HG03175 (cell line): ENCODE measurements around the gene ASIC4.

ENCODE experiments used
- ATAC-seq: cut with Tn5 transposase; IDR thresholded peaks from one replicate; pipeline ENCODE4 v1.9.1; 2021; ENCODE audit warnings: mild to moderate bottlenecking, moderate library complexity; ENCODE audit not compliant: unreplicated experiment

ASIC4 gene

DNA sequence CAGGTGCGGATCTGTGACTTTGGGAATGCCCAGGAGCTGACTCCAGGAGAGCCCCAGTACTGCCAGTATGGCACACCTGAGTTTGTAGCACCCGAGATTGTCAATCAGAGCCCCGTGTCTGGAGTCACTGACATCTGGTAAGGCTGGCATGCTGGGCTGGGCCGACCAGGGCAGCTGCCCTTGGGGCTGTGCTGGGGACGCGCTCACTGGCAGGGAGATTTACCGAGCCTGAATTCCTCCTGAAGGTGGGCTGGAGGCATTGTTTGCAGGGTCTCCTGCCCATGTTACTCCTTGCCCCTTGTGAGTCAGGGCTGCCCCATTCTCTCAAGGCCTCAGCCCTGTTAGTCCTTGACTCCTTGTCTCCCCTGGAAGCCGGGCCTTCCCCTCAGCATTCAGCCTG lies 34.3 kb upstream of the ASIC4 start:
- ATAC-seq, result no peak

DNA sequence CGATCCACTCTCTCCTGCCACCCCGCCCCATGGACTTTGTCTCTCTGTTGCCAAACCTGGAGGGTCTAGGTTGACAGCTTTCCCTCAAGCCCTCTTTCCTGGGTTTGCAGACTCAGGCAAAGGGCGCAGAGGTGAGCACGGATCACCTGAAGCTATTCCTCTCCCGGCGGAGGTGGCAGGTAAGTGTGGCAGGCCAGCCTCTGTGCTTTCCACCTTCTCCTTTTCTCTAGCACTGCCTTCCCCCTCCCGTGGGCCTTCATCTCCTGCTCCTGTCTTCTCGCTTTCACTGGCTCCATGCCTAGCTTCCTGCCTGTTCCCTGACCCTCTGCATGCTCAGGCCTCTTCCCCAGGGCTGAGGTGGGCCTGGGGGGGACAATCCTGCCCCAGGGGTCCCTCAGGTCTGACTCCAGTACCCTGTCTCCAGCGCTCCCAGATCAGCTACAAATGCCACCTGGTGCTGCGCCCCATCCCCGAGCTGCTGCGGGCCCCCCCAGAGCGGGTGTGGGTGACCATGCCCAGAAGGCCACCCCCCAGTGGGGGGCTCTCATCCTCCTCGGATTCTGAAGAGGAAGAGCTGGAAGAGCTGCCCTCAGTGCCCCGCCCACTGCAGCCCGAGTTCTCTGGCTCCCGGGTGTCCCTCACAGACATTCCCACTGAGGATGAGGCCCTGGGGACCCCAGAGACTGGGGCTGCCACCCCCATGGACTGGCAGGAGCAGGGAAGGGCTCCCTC lies 31.4 kb upstream of the ASIC4 start:
- no peak for ATAC-seq

DNA sequence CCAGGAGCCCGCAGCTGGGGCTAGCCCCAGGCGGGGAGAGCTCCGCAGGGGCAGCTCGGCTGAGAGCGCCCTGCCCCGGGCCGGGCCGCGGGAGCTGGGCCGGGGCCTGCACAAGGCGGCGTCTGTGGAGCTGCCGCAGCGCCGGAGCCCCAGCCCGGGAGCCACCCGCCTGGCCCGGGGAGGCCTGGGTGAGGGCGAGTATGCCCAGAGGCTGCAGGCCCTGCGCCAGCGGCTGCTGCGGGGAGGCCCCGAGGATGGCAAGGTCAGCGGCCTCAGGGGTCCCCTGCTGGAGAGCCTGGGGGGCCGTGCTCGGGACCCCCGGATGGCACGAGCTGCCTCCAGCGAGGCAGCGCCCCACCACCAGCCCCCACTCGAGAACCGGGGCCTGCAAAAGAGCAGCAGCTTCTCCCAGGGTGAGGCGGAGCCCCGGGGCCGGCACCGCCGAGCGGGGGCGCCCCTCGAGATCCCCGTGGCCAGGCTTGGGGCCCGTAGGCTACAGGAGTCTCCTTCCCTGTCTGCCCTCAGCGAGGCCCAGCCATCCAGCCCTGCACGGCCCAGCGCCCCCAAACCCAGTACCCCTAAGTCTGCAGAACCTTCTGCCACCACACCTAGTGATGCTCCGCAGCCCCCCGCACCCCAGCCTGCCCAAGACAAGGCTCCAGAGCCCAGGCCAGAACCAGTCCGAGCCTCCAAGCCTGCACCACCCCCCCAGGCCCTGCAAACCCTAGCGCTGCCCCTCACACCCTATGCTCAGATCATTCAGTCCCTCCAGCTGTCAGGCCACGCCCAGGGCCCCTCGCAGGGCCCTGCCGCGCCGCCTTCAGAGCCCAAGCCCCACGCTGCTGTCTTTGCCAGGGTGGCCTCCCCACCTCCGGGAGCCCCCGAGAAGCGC lies 30.6 kb upstream of the ASIC4 start:
- no peak for ATAC-seq

DNA sequence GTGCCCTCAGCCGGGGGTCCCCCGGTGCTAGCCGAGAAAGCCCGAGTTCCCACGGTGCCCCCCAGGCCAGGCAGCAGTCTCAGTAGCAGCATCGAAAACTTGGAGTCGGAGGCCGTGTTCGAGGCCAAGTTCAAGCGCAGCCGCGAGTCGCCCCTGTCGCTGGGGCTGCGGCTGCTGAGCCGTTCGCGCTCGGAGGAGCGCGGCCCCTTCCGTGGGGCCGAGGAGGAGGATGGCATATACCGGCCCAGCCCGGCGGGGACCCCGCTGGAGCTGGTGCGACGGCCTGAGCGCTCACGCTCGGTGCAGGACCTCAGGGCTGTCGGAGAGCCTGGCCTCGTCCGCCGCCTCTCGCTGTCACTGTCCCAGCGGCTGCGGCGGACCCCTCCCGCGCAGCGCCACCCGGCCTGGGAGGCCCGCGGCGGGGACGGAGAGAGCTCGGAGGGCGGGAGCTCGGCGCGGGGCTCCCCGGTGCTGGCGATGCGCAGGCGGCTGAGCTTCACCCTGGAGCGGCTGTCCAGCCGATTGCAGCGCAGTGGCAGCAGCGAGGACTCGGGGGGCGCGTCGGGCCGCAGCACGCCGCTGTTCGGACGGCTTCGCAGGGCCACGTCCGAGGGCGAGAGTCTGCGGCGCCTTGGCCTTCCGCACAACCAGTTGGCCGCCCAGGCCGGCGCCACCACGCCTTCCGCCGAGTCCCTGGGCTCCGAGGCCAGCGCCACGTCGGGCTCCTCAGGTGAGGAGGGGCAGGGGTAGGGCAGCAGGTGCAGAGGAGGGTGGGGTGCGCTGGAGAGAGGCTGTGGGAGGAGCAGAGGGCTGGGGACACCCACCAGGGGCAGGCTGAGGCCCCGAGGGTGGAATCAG lies 29.7 kb upstream of the ASIC4 start:
- ATAC-seq, result no peak

DNA sequence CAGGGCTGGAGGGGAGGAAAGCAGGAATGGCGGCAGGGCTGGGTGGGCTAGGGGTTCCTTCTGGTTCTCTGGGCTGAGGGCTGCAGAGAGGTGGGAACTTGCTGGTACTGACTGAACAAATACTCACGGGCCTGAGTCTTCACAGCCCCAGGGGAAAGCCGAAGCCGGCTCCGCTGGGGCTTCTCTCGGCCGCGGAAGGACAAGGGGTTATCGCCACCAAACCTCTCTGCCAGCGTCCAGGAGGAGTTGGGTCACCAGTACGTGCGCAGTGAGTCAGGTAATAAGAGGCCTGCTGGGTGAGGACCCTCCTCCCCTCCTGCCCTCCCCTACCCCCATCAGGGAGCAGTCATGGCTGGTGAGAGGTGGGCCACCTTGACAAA lies 29.1 kb upstream of the ASIC4 start:
- no peak for ATAC-seq

DNA sequence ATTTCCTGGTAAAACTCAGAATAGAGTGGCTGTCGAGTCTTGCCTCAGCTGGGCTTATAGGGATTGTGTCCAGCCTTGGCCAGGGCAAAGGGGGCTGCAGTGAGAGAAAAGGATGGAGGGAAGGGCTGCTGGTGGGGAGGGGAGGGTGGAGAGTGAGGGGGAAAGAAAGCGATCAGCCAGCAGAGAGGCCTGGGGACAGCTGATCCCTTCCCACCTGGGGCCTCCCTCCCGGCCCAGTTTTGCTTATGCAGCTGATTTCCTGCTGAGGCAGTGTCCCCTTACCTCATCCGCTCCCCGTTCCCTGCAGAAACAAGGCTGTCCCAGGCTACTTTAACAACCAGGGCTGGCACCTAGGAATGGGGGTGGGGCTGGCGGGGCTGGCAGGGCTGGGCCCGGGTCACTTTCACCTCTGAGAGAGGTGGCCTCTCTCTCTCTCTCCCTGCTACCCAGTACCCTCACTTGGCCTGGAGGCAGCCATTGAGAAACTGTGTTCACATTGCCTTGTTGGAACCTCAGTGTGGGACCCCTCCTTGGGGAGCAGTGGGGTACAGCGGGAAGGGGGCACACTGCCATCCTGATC lies 27.8 kb upstream of the ASIC4 start:
- no peak for ATAC-seq

DNA sequence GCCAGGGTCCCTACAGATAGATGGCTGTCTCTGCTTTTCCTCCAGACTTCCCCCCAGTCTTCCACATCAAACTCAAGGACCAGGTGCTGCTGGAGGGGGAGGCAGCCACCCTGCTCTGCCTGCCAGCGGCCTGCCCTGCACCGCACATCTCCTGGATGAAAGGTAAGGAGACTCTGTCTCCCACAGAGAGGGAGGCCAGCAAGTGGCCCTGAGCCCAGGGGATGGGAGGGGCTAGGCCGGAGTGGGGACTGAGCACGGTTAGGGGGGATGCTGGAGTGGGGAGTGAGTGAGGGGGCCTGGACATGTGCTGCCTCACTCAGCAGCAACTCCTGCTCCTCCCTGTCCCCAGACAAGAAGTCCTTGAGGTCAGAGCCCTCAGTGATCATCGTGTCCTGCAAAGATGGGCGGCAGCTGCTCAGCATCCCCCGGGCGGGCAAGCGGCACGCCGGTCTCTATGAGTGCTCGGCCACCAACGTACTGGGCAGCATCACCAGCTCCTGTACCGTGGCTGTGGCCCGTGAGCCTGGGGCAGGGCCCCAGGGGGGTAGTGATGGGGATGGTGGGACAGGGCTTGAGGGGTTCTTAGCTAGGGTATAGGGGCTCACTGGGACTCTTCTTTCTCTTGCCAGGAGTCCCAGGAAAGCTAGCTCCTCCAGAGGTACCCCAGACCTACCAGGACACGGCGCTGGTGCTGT lies 26.0 kb upstream of the ASIC4 start:
- no peak for ATAC-seq

DNA sequence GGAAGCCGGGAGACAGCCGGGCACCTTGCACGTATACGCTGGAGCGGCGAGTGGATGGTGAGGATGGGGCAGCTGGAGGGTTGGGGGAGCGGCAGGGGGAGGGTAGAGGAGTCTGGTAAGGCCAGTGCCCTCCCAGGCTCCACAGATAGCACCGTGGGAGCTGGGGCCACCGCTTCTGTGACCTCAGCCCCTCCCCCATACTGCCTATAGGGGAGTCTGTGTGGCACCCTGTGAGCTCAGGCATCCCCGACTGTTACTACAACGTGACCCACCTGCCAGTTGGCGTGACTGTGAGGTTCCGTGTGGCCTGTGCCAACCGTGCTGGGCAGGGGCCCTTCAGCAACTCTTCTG lies 25.5 kb upstream of the ASIC4 start:
- no peak for ATAC-seq

DNA sequence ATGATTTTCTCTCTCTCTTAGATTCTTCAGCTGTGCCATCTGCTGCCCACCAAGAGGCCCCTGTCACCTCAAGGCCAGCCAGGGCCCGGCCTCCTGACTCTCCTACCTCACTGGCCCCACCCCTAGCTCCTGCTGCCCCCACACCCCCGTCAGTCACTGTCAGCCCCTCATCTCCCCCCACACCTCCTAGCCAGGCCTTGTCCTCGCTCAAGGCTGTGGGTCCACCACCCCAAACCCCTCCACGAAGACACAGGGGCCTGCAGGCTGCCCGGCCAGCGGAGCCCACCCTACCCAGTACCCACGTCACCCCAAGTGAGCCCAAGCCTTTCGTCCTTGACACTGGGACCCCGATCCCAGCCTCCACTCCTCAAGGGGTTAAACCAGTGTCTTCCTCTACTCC lies 25.0 kb upstream of the ASIC4 start:
- ATAC-seq, result no peak

DNA sequence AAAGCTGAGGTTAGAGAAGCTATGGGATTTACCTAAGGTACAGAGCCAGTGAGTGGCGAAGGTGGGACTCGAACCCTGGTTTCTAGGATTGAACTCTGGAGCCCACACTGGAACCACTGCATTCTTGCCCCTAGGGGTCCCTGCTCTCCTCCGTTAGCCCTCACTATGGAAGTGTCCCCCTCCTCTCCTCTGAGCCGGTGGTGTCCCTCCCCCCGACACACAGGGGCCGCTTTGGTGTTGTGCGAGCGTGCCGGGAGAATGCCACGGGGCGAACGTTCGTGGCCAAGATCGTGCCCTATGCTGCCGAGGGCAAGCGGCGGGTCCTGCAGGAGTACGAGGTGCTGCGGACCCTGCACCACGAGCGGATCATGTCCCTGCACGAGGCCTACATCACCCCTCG lies 24.1 kb upstream of the ASIC4 start:
- no peak for ATAC-seq

DNA sequence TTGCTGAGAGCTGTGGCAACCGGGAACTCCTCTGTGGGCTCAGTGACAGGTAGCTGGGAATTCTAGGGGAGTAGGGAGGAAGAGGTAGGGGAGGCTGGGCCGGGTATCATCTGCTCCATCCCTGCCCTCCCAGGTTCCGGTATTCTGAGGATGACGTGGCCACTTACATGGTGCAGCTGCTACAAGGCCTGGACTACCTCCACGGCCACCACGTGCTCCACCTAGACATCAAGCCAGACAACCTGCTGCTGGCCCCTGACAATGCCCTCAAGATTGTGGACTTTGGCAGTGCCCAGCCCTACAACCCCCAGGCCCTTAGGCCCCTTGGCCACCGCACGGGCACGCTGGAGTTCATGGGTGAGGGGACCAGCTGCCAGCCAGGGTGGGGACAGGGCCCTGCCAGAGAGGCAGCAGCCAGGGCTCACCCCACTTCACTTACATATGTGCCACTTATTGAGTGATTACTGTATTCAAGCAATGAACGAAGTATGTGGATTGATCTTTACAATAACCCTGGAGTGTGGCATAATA lies 23.6 kb upstream of the ASIC4 start:
- no peak for ATAC-seq

DNA sequence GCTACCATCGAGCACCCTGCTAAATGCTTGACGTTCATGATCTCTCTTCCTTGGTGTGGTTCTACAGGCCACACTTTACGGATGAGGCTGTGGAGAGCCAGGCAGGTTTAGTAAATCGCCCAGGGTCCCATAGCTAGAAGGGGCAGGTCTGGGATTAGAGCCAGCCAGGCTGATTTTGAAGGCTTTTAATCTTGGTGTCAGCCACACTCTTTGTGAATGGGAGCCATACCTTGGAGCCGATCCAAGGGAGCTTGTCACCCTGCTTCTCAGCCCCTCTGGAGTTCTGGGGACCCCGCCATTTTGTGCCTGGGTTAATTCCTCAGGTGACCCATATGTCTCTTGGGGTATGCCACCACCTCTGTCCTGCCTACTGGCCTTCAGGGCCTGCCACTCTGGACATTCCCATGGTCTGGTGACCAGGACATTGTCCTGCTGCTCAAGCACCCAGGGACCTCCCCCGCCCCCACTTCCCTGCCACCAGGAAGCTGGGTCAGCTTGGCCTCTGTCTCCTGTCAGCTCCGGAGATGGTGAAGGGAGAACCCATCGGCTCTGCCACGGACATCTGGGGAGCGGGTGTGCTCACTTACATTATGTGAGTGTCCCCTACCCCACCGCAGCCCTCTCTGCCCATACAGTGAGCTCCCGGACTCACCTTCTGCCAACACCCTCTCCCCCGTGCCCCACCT lies 22.9 kb upstream of the ASIC4 start:
- ATAC-seq, result no peak

DNA sequence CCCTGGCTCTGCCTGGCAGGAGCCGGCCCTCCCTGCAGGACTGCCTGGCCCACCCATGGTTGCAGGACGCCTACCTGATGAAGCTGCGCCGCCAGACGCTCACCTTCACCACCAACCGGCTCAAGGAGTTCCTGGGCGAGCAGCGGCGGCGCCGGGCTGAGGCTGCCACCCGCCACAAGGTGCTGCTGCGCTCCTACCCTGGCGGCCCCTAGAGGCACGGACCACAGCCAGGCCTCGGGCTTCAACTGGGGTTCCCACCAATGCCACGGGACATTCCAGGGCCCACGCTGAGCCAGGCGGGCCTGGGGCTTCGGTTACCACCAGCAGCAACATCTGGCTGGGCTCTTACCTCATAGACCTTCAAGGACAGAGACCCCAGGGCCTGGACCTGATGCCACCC lies 21.7 kb upstream of the ASIC4 start:
- no peak for ATAC-seq

DNA sequence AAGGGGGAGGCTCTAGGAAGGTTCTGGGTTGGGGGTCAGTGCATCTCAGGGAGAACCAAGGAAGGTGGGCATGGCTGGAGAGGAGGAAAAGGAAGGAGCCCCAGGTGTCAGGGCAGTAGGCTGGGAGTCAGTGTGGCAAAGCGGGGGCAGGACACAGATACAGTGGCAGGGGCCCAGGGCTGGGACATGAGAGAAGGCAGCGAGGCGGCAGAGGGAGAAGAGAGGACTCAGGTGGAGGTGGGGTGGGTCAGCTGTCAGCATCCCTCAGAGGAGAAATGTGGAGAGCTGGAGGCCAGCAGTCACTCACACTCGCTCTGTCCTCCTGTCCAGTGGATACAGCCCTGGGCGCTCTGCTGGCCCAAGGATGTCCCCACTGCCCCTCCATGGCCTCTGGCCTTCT lies 21.2 kb upstream of the ASIC4 start:
- no peak for ATAC-seq

DNA sequence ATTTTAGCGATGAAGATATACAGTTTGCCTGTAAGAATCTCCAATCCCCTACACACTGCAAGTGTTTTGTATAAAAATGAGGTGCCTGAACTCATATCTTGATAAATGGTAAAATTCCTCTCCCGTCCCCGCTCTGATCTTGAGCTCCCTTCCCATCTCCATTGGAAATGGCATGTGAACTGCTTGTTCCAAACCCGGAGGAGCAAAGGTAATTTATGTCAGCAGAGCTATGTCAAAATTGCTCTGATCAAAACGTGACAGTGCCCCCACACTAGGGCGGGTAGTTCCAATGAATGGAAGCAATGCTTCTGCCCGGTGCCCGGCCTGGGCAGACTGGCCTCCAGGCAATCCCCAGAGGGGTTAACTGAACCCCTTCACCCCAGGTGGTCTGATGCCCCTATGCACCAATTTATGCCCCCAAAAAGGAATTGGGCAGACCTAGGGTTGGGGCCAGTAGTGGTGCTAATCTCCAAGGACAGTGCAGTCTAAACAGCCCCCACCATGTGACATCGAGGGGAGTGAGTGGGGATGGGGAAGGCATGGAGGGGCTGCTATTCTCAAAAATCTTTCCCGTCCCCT lies 19.2 kb upstream of the ASIC4 start:
- ATAC-seq, result no peak

DNA sequence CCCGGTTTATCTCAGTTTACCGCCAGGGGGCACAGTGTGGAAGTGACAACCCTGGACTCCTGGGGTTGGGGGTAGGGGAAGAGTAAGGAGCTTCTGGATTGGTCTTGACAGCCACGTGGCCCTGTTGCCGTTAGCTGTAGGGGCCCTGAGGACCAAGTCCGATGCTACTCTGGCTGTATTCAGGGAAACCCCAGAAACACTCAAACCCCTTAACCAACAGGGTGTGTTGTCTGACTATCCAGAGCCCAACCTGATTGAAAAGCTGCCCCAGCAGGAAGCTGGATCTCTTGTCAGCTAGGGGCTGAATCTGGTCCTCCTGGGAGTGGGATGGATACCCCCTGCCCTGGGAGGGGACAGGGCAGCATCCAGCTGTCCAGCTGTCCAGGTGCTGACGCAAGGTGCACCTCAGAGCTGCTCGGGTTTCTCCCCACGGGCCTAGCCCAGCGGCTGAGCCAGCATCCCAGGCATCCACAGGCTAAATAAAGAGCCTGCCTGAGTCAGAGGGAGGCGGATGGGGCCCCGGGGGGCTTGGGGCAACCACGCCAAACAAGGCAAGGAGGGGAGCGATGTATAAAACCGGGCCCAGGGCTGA lies 18.7 kb upstream of the ASIC4 start:
- no peak for ATAC-seq

DNA sequence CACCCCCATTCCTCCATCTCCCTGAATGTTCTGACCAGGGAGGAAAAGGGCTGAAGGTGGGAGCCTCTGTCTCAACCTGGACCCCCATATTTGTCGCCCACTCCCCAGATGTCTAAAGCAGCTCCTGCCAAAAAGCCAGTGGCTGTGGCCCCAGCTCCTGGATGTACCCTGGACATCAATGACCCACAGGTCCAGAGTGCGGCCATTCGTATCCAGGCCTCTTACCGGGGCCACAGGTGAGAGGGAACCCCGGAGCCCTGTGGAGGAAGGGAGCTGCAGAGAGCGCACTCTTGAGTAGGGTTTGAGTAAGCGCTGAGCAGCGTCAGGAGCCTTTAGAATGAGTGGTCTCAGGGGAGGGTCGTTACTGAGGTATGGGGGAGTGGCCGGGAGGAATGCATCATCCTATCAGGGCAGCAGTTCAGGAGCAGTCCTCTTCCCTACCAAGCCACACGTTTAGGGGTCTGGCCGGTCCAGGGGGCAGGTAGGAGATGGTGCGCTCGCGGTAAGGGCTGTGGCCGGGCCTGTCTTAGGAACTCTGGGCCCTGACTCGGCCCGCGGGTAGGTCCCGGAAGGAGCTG lies 17.9 kb upstream of the ASIC4 start:
- no peak for ATAC-seq

DNA sequence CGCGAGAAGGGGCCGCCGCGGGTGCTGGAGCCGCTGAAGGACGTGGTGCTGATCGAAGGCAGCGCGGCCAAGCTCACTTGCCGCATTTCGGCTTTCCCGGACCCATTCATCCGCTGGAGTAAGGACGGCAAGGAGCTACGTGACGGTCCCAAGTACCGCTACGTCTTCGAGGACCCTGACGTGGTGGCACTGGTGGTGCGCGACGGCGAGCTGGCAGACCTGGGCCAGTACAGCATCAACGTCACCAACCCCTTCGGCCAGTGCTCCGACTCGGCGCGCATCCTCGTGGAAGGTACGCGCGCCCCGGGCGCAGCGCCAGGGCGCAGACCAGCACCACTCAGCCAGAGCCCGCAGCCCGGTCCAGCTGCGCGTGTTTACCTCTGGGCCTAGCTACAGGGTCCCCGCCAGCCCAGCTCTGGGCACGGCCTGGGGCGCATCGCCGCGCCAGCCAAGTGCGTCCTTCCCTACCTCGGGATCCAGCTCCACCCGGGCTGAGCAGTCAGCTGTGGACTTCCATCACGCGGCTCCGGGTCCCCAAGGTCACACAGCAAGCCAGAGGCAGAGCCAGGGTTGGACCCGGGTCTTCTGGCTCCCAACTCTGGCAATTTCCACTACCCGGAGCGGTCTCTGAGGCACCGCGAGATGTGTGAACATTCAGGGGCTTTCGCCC lies 17.3 kb upstream of the ASIC4 start:
- no peak for ATAC-seq
